B cell (primary cell): ENCODE measurements around the gene EDARADD. TPM values are rescaled to one million over a fixed set of nuclear protein-coding genes. Genes with fewer than 3 reads are reported as not detected.

Experiments
- ATAC-seq: fragments of 200-7000 bp; cut with Tn5 transposase; one replicate; pipeline ENCODE4 v1.10.0; 2021; ENCODE audit warnings: low read depth, mild to moderate bottlenecking, moderate number of reproducible peaks, moderate library complexity
- CTCF ChIA-PET: fragments of 350-600 bp; sonication (Branson Sonifier 250); formaldehyde crosslinking; loops from one replicate; lab custom pipeline; 2021; ENCODE audit warnings: antibody characterized with exemption, inconsistent platforms; lab: Charles Lee
- POLR2A ChIA-PET: fragments of 350-600 bp; sonication (Branson Sonifier 250); formaldehyde crosslinking; loops from one replicate; lab custom pipeline; 2021; ENCODE audit warnings: antibody characterized with exemption; lab: Charles Lee
- DNase-seq: peaks from one replicate; pipeline ENCODE4 v3.0.0; 2013
- H2AFZ ChIP-seq: 2 replicates; pipeline ENCODE4 v1.6.1; 2012; ENCODE audit warnings: mild to moderate bottlenecking, low read depth, low read length; ENCODE audit not compliant: insufficient read depth, poor library complexity, severe bottlenecking
- H3K27ac ChIP-seq, 2 donors: 1 replicate in 1 of 2; 2 replicates in 1 of 2; pipeline ENCODE4 v1.5.1; 2012 to 2013; ENCODE audit warnings: low read length in 2 of 2, mild to moderate bottlenecking in 2 of 2, moderate library complexity in 1 of 2
- H3K27me3 ChIP-seq, 4 experiments: fragments of 200-600 bp in 1 of 4; sonication (generic) in 1 of 4; replicated peaks in 1 of 4; 1 replicate in 2 of 4; 2 replicates in 2 of 4; pipeline versions ENCODE4 v1.6.1 to v1.7.0; 2013 to 2016; ENCODE audit warnings: low read length in 3 of 4, mild to moderate bottlenecking in 2 of 4, mixed read lengths in 1 of 4, moderate library complexity in 1 of 4; ENCODE audit not compliant: insufficient read depth in 4 of 4, control insufficient read depth in 3 of 4; ENCODE audit errors: control extremely low read depth in 1 of 4
- H3K36me3 ChIP-seq, 2 experiments: replicated peaks in 1 of 2; 1 replicate in 1 of 2; 2 replicates in 1 of 2; pipeline versions ENCODE4 v1.6.1 to v1.7.1; 2013; ENCODE audit warnings: low read length in 1 of 2; ENCODE audit not compliant: insufficient read depth in 2 of 2, control insufficient read depth in 1 of 2; ENCODE audit errors: control extremely low read depth in 1 of 2, extremely low read depth in 1 of 2
- H3K4me1 ChIP-seq, 2 donors: fragments of 200-600 bp in 1 of 2; sonication (generic) in 1 of 2; 1 replicate in 1 of 2; 2 replicates in 1 of 2; pipeline versions ENCODE4 v1.5.1 to v1.6.1; 2013 to 2017; ENCODE audit warnings: low read length in 2 of 2; ENCODE audit not compliant: control insufficient read depth in 2 of 2, insufficient read depth in 2 of 2
- H3K4me2 ChIP-seq: replicated peaks from 2 replicates; pipeline ENCODE3; 2012; ENCODE audit warnings: mild to moderate bottlenecking, low read depth, low read length; ENCODE audit not compliant: poor library complexity, severe bottlenecking
- H3K4me3 ChIP-seq, 5 experiments: fragments of 200-600 bp in 1 of 5; sonication (generic) in 1 of 5; 1 replicate in 3 of 5; 2 replicates in 2 of 5; pipeline versions ENCODE4 v1.5.1 to v1.7.0; 2011 to 2016; ENCODE audit warnings: low read length in 4 of 5, mild to moderate bottlenecking in 4 of 5, low read depth in 2 of 5, control low read depth in 1 of 5, moderate library complexity in 1 of 5; ENCODE audit not compliant: insufficient read depth in 1 of 5; ENCODE audit errors: control extremely low read depth in 1 of 5, extremely low read depth in 1 of 5
- H3K79me2 ChIP-seq: fragments of 200-600 bp; sonication (generic); one replicate; pipeline ENCODE4 v1.6.0; 2016; ENCODE audit warnings: low read length; ENCODE audit not compliant: control insufficient read depth, insufficient read depth
- H3K9ac ChIP-seq: fragments of 200-600 bp; sonication (generic); 2 replicates; pipeline ENCODE4 v1.6.1; 2017; ENCODE audit warnings: mild to moderate bottlenecking, low read length, moderate library complexity
- H3K9me3 ChIP-seq, 3 donors: one replicate each; pipeline versions ENCODE4 v1.6.1 to v1.7.1; 2013; ENCODE audit warnings: low read length in 2 of 3; ENCODE audit not compliant: control insufficient read depth in 2 of 3, insufficient read depth in 1 of 3; ENCODE audit errors: control extremely low read depth in 1 of 3
- H4K20me1 ChIP-seq: 2 replicates; pipeline ENCODE4 v1.6.0; 2012; ENCODE audit warnings: mild to moderate bottlenecking, low read length; ENCODE audit not compliant: insufficient read depth, control insufficient read depth, poor library complexity, severe bottlenecking
- H3K27ac Mint-ChIP-seq: one replicate; pipeline ENCODE4 v1.8.0; 2021; ENCODE audit warnings: mixed read lengths
- H3K27me3 Mint-ChIP-seq: one replicate; pipeline ENCODE4 v1.8.0; 2021; ENCODE audit warnings: mixed read lengths
- H3K4me1 Mint-ChIP-seq: one replicate; pipeline ENCODE4 v1.8.0; 2021; ENCODE audit warnings: mixed read lengths
- H3K4me3 Mint-ChIP-seq: one replicate; pipeline ENCODE4 v1.8.0; 2021; ENCODE audit warnings: mixed read lengths
- H3K9me3 Mint-ChIP-seq: one replicate; pipeline ENCODE4 v1.8.0; 2022; ENCODE audit warnings: mixed read lengths; ENCODE audit not compliant: insufficient read depth
- EZH2 ChIP-seq: IDR thresholded peaks from 2 replicates; pipeline ENCODE4 v1.6.1; 2012; ENCODE audit warnings: borderline replicate concordance, low read depth, mild to moderate bottlenecking, moderate library complexity, low read length; ENCODE audit not compliant: insufficient read depth, poor library complexity, severe bottlenecking
- WGBS: methylation state at CpG from one replicate; pipeline ENCODE4 v1.1.5; 2013; ENCODE audit warnings: missing lambda C conversion rate; ENCODE audit not compliant: insufficient coverage; 5-methylcytosine and 5-hydroxymethylcytosine counted together
- intact Hi-C: fragments of 100-400 bp; cut with micrococcal nuclease; formaldehyde crosslinking; loops from one replicate; pipeline ENCODE4 v1.10.0; 2022
- polyA plus RNA-seq: library from polyadenylated mRNA; depleted of rRNA; stranded (reverse); fragments of >200 nt; gene quantifications from 2 replicates; pipeline ENCODE4 v1.2.3, GENCODE V29; 2012
- total RNA-seq, 2 donors: library from RNA; stranded (reverse); fragments of 120-200 nt in 1 of 2; gene quantifications; 1 replicate in 1 of 2; 2 replicates in 1 of 2; pipeline versions ENCODE4 v1.2.3 to v1.2.4, GENCODE V29; 2013 to 2022
- TF ChIP-seq, protein P1 (sequence below): fragments of 200-600 bp; IDR thresholded peaks from one replicate; pipeline ENCODE4 v1.8.0; 2022; ENCODE audit warnings: antibody characterized with exemption, mild to moderate bottlenecking

The EDARADD gene
- total and polyA plus RNA-seq, 2 donors (not counting 1 experiment from before 2014, with no cell fraction given), result 0.15 TPM; not detected in 1

DNA sequence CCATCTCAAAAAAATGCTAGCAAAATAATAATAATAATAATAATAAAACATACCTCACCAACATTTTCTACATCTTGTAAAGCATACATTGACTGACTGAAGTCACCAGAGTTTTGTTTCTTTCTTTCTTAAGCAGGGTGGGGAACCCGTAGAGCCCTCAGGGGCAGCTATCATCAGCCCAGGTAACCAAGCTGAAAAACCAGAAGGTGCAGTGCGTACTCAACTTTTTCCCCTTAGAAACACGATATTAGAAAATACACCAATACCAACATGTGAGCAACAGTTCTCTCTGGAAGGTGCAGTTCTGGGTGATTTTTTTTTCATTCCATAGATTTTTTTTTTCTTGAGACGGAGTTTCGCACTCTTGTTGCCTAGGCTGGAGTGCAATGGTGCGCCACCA, 75.4 kb downstream of the EDARADD start:
- no peak for DNase-seq
- peaks cover 0 to 22% (median 2%) of the 10 kb centered on the region in 4 experiments for H3K27me3 ChIP-seq
- no peaks in the 10 kb centered on the region for H3K9me3 Mint-ChIP-seq
- CTCF ChIA-PET, result no interaction called here
- peaks cover 22% of the 10 kb centered on the region in 2 donors for H3K4me1 ChIP-seq
- no peaks in the 10 kb centered on the region for H3K9me3 ChIP-seq
- POLR2A ChIA-PET, result no interaction called here
- H3K27ac Mint-ChIP-seq, result no peak overlapping the region
- H3K4me3 Mint-ChIP-seq, result no peak overlapping the region
- peaks cover 48% of the 10 kb centered on the region for H3K27me3 Mint-ChIP-seq
- no peaks in the 10 kb centered on the region for H4K20me1 ChIP-seq
- H3K27ac ChIP-seq, result no peak overlapping the region
- intact Hi-C loops, result no loop called here
- no peaks in the 10 kb centered on the region for H3K79me2 ChIP-seq
- H3K4me2 ChIP-seq, result no peak overlapping the region
- no peak overlapping the region for H3K4me3 ChIP-seq
- WGBS, result 100% methylated on average over 3 of the region's 6 CpGs
- TF ChIP-seq, protein P1, sequence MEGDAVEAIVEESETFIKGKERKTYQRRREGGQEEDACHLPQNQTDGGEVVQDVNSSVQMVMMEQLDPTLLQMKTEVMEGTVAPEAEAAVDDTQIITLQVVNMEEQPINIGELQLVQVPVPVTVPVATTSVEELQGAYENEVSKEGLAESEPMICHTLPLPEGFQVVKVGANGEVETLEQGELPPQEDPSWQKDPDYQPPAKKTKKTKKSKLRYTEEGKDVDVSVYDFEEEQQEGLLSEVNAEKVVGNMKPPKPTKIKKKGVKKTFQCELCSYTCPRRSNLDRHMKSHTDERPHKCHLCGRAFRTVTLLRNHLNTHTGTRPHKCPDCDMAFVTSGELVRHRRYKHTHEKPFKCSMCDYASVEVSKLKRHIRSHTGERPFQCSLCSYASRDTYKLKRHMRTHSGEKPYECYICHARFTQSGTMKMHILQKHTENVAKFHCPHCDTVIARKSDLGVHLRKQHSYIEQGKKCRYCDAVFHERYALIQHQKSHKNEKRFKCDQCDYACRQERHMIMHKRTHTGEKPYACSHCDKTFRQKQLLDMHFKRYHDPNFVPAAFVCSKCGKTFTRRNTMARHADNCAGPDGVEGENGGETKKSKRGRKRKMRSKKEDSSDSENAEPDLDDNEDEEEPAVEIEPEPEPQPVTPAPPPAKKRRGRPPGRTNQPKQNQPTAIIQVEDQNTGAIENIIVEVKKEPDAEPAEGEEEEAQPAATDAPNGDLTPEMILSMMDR, result no peak
- no peak for TF ChIP-seq EZH2
- H3K4me1 Mint-ChIP-seq, result peaks cover 21% of the 10 kb centered on the region
- ATAC-seq, result no peak
- H2AFZ ChIP-seq, result no peak overlapping the region
- H3K9ac ChIP-seq, result no peak overlapping the region
- no peaks in the 10 kb centered on the region for H3K36me3 ChIP-seq

DNA sequence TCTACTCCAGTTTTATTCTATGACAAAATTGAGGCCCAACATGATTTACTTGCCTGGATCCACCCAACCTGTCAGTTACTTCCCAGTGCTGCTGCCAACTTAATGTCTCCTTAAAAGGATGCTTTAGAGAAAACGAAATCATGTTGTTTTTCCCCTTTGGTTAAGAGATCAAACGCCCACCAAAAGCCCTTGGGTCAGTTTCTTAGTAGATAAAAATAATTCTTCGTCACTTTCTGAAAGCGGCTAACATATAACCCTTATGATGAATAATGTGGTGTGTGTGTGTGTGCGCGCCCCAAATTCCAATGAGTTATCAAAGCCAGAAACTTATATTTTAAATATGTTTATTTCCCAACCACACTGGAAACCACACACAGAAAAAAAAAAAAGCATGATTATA, 77.0 kb downstream of the EDARADD start:
- Histone ChIP-seq H3K4me1 (peaks cover 6 to 7% of the 10 kb centered on the region in 2 donors), H3K27me3 (peaks cover 0 to 16% (median 2%) of the 10 kb centered on the region in 4 experiments), H3K4me3 (no peak overlapping the region), H3K9ac (no peak overlapping the region), H3K9me3 (no peaks in the 10 kb centered on the region), H2AFZ (no peak overlapping the region), H3K36me3 (no peaks in the 10 kb centered on the region), H3K79me2 (no peaks in the 10 kb centered on the region), H4K20me1 (no peaks in the 10 kb centered on the region), H3K27ac (no peak overlapping the region), H3K4me2 (no peak overlapping the region)
- peaks cover 5% of the 10 kb centered on the region for H3K4me1 Mint-ChIP-seq
- ATAC-seq (no peak), DNase-seq (no peak)
- TF ChIP-seq, protein P1, result no peak
- no peak for TF ChIP-seq EZH2
- H3K4me3 Mint-ChIP-seq, result no peak overlapping the region
- H3K27ac Mint-ChIP-seq, result no peak overlapping the region
- H3K27me3 Mint-ChIP-seq, result peaks cover 35% of the 10 kb centered on the region
- ChIA-PET POLR2A (no interaction called here), CTCF (interaction anchor here (0.7 kb wide), 1 partner anchor 24 kb away, joined by 3 read pairs; no protein-coding TSS in a partner anchor)
- no CpG with 5 or more reads among the region's 6 CpGs for WGBS
- no peaks in the 10 kb centered on the region for H3K9me3 Mint-ChIP-seq
- intact Hi-C loops, result no loop called here
